A204.1 (cell line): ENCODE measurements around the gene DENND4B.
"Not testable (repeated sequence)": the region's sequence is repeated elsewhere in the genome, so short reads cannot be mapped to it uniquely, and the experiment has no call there.

Experiments
- FAIRE-seq: peaks from 2 replicates; lab custom pipeline; 2012; peaks lifted over from hg19 to GRCh38; lab: Jason Lieb, UNC

DENND4B gene

GRCh38 chr1:153928245-153928644, 18.3 kb downstream of the DENND4B start:
- FAIRE-seq, result no peak

DNA sequence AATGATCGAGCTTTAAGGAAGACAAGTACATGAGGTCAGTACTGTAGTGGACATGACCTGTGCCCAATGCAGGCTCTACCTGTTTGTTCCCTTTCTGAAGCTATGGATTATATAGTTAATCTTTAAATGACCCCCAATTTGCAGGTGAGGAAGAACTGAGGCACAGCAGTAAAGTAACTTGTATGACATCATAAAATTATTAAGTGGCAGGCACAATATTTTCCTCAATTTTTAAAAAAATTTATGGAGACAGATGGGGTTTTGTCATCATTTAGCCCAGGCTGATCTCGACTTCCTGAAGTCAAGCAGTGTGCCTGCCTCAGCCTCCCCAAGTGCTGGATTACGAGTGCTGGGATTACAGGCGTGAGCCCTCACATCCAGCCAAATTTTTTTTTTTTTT, 20.1 kb downstream of the DENND4B start:
- no peak for FAIRE-seq

DNA sequence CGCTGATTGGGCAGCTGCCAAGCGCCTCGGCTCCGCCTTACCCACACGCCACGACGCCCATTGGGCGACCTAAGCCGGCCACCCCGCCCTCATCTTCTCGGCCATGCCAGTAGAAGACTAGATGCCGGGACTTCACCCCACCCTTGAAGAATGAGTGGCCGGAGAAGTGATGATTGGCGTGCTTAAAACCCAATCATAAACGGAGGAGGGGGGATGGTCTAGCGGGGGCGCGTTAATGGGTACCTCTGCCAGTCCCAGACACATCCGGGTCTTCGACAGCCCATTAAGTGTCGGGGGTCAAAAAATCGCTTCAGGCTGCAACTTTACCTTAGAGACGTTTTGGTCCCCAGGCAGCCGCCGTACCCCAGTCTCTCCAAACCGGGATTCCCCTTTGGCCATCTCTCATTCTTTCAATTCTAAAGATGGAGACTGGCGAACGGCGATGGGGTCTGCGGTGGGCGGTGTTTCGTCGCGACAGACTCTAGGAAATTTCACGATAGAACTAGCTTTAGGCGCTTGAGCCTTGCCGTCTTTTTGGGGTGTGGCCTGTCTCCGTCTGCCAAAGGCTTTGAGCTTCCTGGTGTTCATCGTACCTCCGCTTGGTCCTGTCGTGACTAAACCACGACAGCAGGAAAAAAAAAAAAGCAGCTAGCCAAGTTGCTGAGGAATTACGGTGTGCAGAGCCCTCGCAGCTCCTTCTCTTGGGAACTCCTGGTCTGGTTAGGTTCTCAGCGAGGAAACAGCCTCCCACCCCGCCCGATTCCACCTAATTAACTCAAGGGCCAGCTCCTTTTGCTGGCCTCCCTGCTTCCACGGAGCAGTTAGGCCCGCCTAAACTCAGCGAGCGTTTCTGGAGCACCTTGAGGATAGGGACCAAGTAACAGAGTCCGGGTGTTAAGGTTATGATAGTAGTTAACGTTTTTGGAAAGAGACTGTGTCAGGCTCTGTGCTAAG, 23.3 kb downstream of the DENND4B start, which contains the start of gene GATAD2B:
Gene GATAD2B (minus strand): TSS at position 1 of the 954 bp plus-strand sequence. CDS start 94,625 bp downstream, outside the sequence.
- FAIRE-seq, result peak; percentile 93

- no peak for FAIRE-seq
Observed at GRCh38 chr1:153922076-153922971, 24.2 kb downstream of the DENND4B start.

- no peak for FAIRE-seq
Observed at GRCh38 chr1:153921803-153922075, 24.8 kb downstream of the DENND4B start.

GRCh38 chr1:153921080-153921802, 25.3 kb downstream of the DENND4B start:
- FAIRE-seq, result no peak

DNA sequence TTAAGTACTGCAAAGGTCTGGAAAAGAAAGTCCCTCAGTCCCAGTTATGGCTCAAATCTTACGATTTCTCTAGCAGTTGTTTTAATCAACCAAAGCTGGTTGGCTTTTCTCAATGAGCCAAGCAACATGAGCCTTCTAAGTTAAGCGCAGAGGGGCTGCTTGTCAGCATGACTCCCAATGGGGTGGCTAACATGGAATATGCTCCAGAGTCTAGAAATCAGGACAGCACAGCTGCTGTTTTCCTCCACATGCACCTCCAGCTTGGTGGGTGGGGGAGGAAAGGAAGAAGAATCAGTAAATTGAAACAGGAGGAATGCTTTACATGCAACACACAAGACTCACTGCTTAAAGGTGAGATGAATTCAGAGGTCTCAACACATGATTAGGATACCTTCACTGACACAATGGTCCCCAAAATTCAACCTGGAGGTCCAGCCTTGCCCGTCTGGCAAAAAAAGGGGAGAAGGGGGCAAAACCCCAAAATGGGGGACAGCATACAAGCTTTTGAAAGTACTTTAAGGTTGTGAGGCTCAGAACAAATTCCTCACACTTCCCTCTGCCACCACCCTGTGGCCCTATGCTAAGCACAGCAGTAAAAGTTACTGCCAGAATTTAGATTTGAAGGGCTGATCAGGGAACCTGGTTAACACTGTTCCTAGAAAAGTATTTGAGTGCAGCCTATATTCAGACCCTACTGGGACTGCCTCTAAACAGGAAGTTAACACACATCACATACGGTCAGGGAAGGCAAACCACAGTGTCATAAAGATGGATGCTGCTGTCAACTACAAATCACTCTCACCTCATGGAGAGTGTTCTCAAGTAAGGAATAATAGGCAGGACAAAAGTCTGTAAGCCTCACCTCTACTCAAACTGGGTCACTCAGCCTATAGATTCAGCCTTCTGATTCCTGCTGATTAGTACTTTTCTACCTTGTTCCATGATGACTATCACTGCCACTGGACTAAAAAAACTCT, 26.4 kb downstream of the DENND4B start:
- FAIRE-seq, result no peak

DNA sequence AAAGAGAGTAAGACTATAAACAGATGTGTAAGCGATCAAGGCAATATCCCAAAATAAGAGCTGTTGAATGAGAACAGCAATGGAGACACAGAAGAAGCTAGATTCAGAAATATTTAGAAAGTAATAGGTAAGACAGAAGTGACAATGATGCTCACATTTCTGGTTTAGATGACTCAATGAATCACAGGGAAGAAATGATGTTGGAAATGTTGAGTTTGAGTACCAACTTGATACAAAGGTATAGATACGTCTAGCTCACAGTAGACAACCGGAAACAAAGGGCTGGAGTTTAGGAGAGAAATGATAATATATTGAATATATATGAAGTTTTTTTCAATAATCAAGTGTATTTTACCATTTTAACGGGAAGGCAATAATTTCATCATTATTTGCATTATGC, 30.2 kb downstream of the DENND4B start:
- no peak for FAIRE-seq

DNA sequence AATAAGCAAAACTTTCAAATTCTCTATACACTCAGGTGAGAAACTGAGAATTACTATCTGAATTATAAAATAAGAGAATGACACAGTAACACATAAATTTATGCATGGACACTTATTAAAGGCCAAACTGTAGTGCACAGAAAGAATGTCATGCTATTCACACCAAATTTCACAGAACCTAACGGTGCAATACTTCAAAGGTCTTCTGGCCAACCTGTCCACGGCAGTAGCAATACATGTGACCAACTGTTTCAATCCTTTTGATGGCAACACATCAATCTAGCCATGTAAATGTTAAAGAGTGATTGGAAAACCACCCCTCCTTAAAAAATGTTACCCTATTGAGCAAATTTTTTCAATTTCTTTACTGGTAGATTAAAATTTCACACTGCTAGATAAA, 34.2 kb downstream of the DENND4B start:
- FAIRE-seq, result no peak

- FAIRE-seq, result not testable (repeated sequence)
Observed at GRCh38 chr1:153910560-153910959, 36.0 kb downstream of the DENND4B start.

DNA sequence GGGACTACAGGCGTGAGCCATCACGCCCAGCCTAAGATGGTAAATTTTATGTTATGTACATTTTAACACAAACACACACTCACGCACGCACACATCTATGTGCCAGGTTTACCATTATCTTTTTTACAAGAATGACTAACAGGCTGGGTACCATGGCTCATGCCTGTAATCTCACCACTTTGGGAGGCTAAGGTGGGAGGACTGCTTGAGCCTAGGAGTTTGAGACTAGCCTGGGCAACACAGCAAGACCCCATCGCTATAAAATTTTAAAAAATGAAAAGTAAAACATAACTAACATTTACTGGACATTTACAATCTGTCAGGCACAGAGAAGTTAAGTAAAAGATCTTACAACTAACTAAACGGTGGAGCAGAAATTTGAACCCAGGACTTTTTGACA, 38.4 kb downstream of the DENND4B start:
- no peak for FAIRE-seq

GRCh38 chr1:153907134-153907533, 39.4 kb downstream of the DENND4B start:
- no peak for FAIRE-seq

DNA sequence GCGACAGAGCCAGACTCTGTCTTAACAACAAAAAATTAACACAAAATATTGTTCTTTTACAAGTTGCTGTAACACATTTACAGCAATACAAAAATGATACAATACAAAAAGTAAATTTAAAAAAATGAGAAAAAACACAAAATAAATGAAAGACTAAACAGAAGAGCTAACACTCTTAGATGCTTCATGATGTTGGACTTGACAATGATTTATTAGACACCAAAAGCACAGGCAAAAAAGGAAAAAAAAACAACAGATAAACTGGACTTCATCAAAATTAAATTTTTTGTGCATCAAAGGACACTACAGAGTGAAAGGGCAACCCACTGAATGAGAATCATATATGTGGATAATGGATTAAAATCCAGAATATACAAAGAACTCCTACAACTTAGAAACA, 40.1 kb downstream of the DENND4B start:
- no peak for FAIRE-seq

DNA sequence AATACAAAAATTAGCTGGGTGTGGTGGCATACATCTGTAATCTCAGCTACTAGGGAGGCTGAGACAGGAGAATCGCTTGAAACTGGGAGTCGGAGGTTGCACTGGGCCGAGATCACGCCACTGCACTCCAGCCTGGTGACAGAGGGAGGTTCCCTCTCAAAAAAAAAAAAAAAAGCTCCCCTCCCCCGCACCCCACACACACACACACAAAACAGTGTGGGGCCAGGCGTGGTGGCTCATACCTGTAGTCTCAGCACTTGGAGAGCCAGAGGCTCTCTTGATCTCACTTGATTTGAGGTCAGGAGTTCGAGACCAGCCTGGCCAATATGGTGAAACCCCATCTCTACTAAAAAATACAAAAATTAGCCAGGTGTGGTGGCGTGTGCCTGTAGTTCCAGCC, 40.6 kb downstream of the DENND4B start:
- FAIRE-seq, result not testable (repeated sequence)

DNA sequence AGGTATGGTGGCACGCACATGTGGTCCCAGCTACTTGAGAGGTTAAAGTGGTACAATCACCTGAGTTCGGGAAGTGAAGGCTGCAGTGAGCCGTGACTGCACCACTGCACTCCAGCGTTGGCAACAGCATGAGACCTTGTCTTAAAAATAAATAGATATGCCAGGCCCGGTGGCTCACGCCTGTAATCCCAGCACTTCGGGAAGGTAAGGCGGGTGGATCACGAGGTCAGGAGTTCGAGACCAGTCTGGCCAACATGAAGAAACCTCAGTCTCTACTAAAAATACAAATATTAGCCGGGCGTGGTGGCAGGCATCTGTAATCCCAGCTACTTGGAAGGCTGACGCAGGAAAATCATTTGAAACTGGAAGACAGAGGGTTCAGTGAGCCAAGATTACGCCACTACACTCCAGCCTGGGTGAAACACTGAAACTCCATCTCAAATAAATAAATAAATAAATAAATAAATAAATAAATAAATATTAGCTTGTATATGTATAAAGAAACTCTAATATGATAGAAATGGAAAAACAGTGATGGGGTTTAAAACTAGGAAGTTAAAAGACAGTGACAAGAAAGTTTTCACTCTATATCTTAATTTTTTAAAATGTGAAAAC, 42.6 kb downstream of the DENND4B start:
- FAIRE-seq, result no peak

GRCh38 chr1:153899509-153899908, 47.0 kb downstream of the DENND4B start:
- no peak for FAIRE-seq

GRCh38 chr1:153895866-153896265, 50.7 kb downstream of the DENND4B start:
- not testable (repeated sequence) for FAIRE-seq

DNA sequence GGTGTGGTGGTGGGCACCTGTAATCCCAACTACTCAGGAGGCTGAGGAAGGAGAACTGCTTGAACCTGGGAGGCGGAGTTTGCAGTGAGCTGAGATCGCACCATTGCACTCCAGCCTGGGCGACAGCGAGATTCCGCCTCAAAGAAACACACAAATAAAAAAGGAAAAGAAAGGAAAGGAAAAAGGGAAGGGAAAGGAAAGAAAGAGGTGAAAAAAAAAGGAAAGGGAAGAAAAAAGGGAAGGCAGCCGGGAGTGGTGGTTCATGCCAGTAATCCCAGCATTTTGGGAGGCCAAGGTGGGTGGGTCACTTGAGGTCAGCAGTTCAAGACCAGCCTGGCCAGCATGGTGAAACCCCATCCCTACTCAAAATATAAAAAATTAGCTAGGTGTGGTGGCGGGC, 55.5 kb downstream of the DENND4B start:
- not testable (repeated sequence) for FAIRE-seq

DNA sequence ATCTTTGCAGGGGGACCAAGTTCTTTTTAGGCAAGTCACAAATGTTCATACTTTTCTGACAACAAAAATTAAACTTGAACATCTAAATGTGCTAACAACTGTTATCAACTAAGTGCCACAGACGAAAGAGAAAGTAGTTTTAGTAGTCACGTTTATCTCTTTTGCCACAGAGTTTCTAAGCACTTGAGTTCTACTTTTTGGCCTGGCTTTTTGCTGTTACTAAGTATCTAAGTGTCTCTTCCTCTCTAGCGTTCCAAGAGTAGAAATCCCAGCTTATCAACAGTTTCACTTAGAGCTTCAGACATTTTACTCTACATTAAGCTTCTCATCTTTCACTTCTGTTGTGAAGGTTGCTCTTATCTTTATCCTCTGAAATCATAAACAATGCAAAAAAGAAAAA, 58.0 kb downstream of the DENND4B start:
- FAIRE-seq, result no peak

DNA sequence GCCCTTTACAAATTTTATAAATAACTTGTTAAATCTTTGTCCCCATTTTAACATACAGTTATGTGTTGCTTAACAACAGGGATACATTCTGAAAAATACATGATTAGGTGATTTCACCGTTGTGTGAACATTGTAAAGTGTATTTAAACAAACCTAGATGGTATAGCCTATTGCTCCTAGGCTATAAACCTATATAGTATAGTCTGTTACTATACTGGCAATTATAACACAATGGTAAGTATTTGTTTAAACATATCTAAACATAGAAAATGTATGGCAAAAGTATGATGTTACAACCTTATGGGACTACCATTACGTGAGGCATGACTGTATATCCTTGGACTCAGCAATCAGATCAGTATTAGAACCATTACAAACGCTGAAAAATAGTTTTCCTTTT, 60.4 kb downstream of the DENND4B start:
- FAIRE-seq, result no peak

DNA sequence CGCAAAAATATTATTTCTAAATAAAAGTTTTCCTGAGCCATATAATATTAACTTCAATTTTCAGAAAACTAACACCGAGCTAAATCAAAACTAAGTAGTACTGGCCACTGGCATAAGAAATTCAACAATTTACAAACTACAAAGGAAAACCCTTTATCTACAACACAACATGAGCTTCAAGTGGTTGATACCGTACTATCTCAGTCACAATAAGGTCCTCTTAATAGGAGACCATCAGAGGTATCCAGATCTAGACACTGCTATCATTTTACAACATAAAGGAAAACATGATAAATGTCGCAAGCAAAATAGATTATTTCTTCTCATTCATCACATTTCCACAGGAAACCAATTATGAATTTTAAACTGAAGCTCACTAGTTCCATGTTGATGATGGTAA, 63.3 kb downstream of the DENND4B start:
- FAIRE-seq, result no peak
